Adrenal gland (tissue), 12 donors: ENCODE results near the gene PYGL. TPM values are rescaled to one million over a fixed set of nuclear protein-coding genes. Genes with fewer than 3 reads are reported as not detected.

Experiments
- DNase-seq, 7 donors: peaks; one replicate each; pipeline ENCODE4 v3.0.0-alpha.2; 2019 to 2020
- H3K27ac ChIP-seq, 5 donors: fragments of 200-600 bp; sonication (generic) in 4 of 5; 1 replicate in 3 of 5; 2 replicates in 2 of 5; pipeline versions ENCODE4 v1.5.1 to v1.8.0; 2016 to 2020; ENCODE audit warnings: mild to moderate bottlenecking in 1 of 5
- H3K27me3 ChIP-seq: fragments of 200-600 bp; 2 replicates; pipeline ENCODE4 v1.8.0; 2021
- H3K36me3 ChIP-seq, 2 donors: fragments of 200-600 bp; replicated peaks in 1 of 2; 1 replicate in 1 of 2; 2 replicates in 1 of 2; pipeline versions ENCODE4 v1.5.1 to v1.8.0; 2018 to 2022
- H3K4me1 ChIP-seq, 2 donors: fragments of 200-600 bp; replicated peaks in 1 of 2; 1 replicate in 1 of 2; 2 replicates in 1 of 2; pipeline versions ENCODE4 v1.5.1 to v1.8.0; 2018 to 2021
- H3K4me3 ChIP-seq, 4 donors: fragments of 200-600 bp; sonication (generic) in 3 of 4; one replicate each; pipeline ENCODE4 v1.5.1; 2016 to 2018
- H3K9me3 ChIP-seq, 3 donors: fragments of 200-600 bp; sonication (generic) in 1 of 3; replicated peaks in 1 of 3; 1 replicate in 2 of 3; 2 replicates in 1 of 3; pipeline versions ENCODE4 v1.5.1 to v1.8.0; 2016 to 2021
- CTCF ChIP-seq, 6 experiments: fragments of 450-650 bp in 4 of 6; fragments of 200-600 bp in 2 of 6; sonication (generic) in 1 of 6; IDR thresholded peaks; 1 replicate in 5 of 6; 2 replicates in 1 of 6; pipeline versions ENCODE4 v1.5.1 to v1.8.0; 2016 to 2021; ENCODE audit warnings: antibody characterized with exemption in 6 of 6, mild to moderate bottlenecking in 2 of 6, moderate library complexity in 1 of 6
- POLR2A ChIP-seq, 2 donors: fragments of 450-650 bp; IDR thresholded peaks; one replicate each; pipeline ENCODE4 v1.6.1; 2017; ENCODE audit warnings: antibody characterized with exemption in 2 of 2, mild to moderate bottlenecking in 2 of 2, moderate library complexity in 1 of 2
- WGBS, 4 donors: extraction: QIAGEN DNeasy Blood & Tissue Kit in 2 of 4; methylation state at CpG; one replicate each; pipeline versions ENCODE4 v1.1.5 to v1.1.7; 2013 to 2017; 5-methylcytosine and 5-hydroxymethylcytosine counted together
- intact Hi-C, 2 donors: fragments of 100-400 bp; cut with DNase I; formaldehyde crosslinking; loops; one replicate each; pipeline versions ENCODE4 v1.14.1 to v1.15.0; 2022 to 2023
- polyA plus RNA-seq, 3 donors: library from polyadenylated mRNA; stranded (reverse); fragments of 200-250 nt in 2 of 3; fragments of 350-450 nt in 1 of 3; fragmentation: Illumina TruSeq in 1 of 3; extraction: RNeasy Lipid Tissue Mini Kit (QIAGEN cat#74804) in 1 of 3; gene quantifications; one replicate each; pipeline ENCODE4 v1.2.3, GENCODE V29; 2013 to 2014
- total RNA-seq, 9 donors: library from RNA; depleted of rRNA in 4 of 9; stranded (reverse); fragments of >200 nt in 4 of 9; fragments of 120-200 nt in 1 of 9; fragmentation: NEBNext Ultra II Directional in 1 of 9; extraction: Animal tissue kit (Norgen Biotek cat#: 25700) in 1 of 9; gene quantifications; one replicate each; pipeline versions ENCODE4 v1.1.0 to v1.2.4, GENCODE V29; 2013 to 2023
- donor health status: healthy with polysubstance abuse.
- donor health status: Bipolar disorder and iron deficiency.
- donor health status: DM: yes; HTN: yes; CAD: no.
- donor health status: DM: no; HTN: no; CAD: no.
- donor health status: DM: no; HTN: no; CAD: no.
- donor health status: DM: yes; HTN: yes; CAD: no.

Gene PYGL
- total and polyA plus RNA-seq, 12 donors: 7.3 to 77.0 (median 41.8) TPM

GRCh38 chr14:50977863-50978528, 33.7 kb upstream of the PYGL start:
- intact Hi-C loops: no loop called here
- 74 to 85% (median 84%) methylated on average over 3 of the region's 3 CpGs for WGBS, 4 donors
- Histone ChIP-seq H3K4me1 (no peaks in the 10 kb centered on the region), H3K9me3 (no peaks in the 10 kb centered on the region), H3K36me3 (no peaks in the 10 kb centered on the region), H3K27me3 (no peaks in the 10 kb centered on the region), H3K27ac (no peak overlapping the region), H3K4me3 (no peak overlapping the region)
- no peak for TF ChIP-seq POLR2A (IDR thresholded peaks at IDR 0.05)
- no peak for TF ChIP-seq CTCF (IDR thresholded peaks at IDR 0.05)
- DNase-seq: no peak

- TF ChIP-seq POLR2A (IDR thresholded peaks at IDR 0.05): no peak
- H3K4me1 ChIP-seq: no peaks in the 10 kb centered on the region
- intact Hi-C loops: no loop called here
- DNase-seq: no peak
- no peaks in the 10 kb centered on the region for H3K27me3 ChIP-seq
- H3K36me3 ChIP-seq: no peaks in the 10 kb centered on the region
- H3K4me3 ChIP-seq: no peak overlapping the region
- no peak overlapping the region for H3K27ac ChIP-seq
- 78 to 95% (median 90%) methylated on average over 5 of the region's 5 CpGs for WGBS, 4 donors
- no peaks in the 10 kb centered on the region for H3K9me3 ChIP-seq
Measured at GRCh38 chr14:50974118-50974517, 29.8 kb upstream of the PYGL start.

- intact Hi-C loops: no loop called here
Measured at GRCh38 chr14:50972734-50973133, 28.5 kb upstream of the PYGL start.

GRCh38 chr14:50970886-50971781, 26.9 kb upstream of the PYGL start:
- WGBS, 4 donors: 82 to 88% (median 83%) methylated on average over 6 of the region's 6 CpGs
- intact Hi-C loops: no loop called here
- Histone ChIP-seq H3K4me3 (no peak overlapping the region), H3K9me3 (no peaks in the 10 kb centered on the region), H3K4me1 (no peaks in the 10 kb centered on the region), H3K27me3 (no peaks in the 10 kb centered on the region), H3K36me3 (no peaks in the 10 kb centered on the region), H3K27ac (no peak overlapping the region)
- DNase-seq: no peak
- no peak for TF ChIP-seq CTCF (IDR thresholded peaks at IDR 0.05)

More at GRCh38 chr14:50972734-50973133, 28.5 kb upstream of the PYGL start:
- no peaks in the 10 kb centered on the region for H3K36me3 ChIP-seq
- H3K9me3 ChIP-seq: no peaks in the 10 kb centered on the region
- TF ChIP-seq POLR2A (IDR thresholded peaks at IDR 0.05) (no peak), CTCF (IDR thresholded peaks at IDR 0.05) (no peak)
- H3K4me3 ChIP-seq: no peak overlapping the region
- no peak overlapping the region for H3K27ac ChIP-seq
- WGBS, 4 donors: 88 to 95% (median 92%) methylated on average over 6 to 11 of the region's 11 CpGs
- H3K4me1 ChIP-seq: no peaks in the 10 kb centered on the region
- DNase-seq: no peak
- no peaks in the 10 kb centered on the region for H3K27me3 ChIP-seq
